K562 (cell line): Measurements from ENCODE around the gene ORAI3. TPM values are rescaled to one million over a fixed set of nuclear protein-coding genes. Genes with fewer than 3 reads are reported as not detected.
A peak's percentile ranks its signal among the peaks of the same experiment; 100 is the strongest.

Source experiments
- AFF1 ChIP-seq, 2 experiments: fragments of 450-650 bp; IDR thresholded peaks; 2 replicates each; pipeline ENCODE4 v1.6.1; 2018; ENCODE audit warnings: mild to moderate bottlenecking in 2 of 2, low read depth in 1 of 2; ENCODE audit not compliant: partially characterized antibody in 2 of 2
- ARNT ChIP-seq, 2 experiments: fragments of 450-650 bp; IDR thresholded peaks; 2 replicates each; pipeline ENCODE4 v1.6.1; 2016; ENCODE audit warnings: mild to moderate bottlenecking in 1 of 2
- C11orf30 ChIP-seq: fragments of 450-650 bp; IDR thresholded peaks from 2 replicates; pipeline ENCODE4 v1.6.1; 2016; ENCODE audit warnings: low read depth, mild to moderate bottlenecking
- CAMTA2 ChIP-seq: fragments of 250-450 bp; sonication (Bioruptor Pico); conservative IDR thresholded peaks from 2 replicates; pipeline ENCODE4 v1.5.1; 2022
- CCNT2 ChIP-seq: IDR thresholded peaks from 2 replicates; pipeline ENCODE4 v1.6.1; 2011; ENCODE audit warnings: borderline replicate concordance, low read depth, mild to moderate bottlenecking, moderate library complexity, mixed read lengths, low read length; ENCODE audit not compliant: insufficient read length; ENCODE audit errors: extremely low read depth
- GATAD2A ChIP-seq: fragments of 450-650 bp; IDR thresholded peaks from 2 replicates; pipeline ENCODE4 v1.6.1; 2017
- HDAC6 ChIP-seq: IDR thresholded peaks from 2 replicates; pipeline ENCODE4 v1.6.1; 2012; ENCODE audit warnings: low read depth, mild to moderate bottlenecking, control low read depth, inconsistent platforms, low read length, moderate library complexity
- HSF4 ChIP-seq: fragments of 250-450 bp; sonication (Bioruptor Pico); IDR thresholded peaks from 2 replicates; pipeline ENCODE4 v2.1.2; 2022; ENCODE audit warnings: mild to moderate bottlenecking, moderate library complexity, borderline replicate concordance
- LEF1 ChIP-seq: fragments of 450-650 bp; IDR thresholded peaks from 2 replicates; pipeline ENCODE4 v1.6.1; 2016; ENCODE audit warnings: mild to moderate bottlenecking
- MBD1 ChIP-seq: fragments of 250-450 bp; sonication (Bioruptor Pico); IDR thresholded peaks from 2 replicates; pipeline ENCODE4 v1.8.0; 2022; ENCODE audit warnings: inconsistent platforms
- RBM14 ChIP-seq: fragments of 200-400 bp; formaldehyde crosslinking; IDR thresholded peaks from 2 replicates; pipeline ENCODE4 v1.6.1; 2018; ENCODE audit warnings: low read depth, mild to moderate bottlenecking, low read length, moderate library complexity, borderline replicate concordance; ENCODE audit not compliant: insufficient read depth
- RFX5 ChIP-seq: IDR thresholded peaks from 2 replicates; pipeline ENCODE4 v1.6.1; 2011; ENCODE audit warnings: low read depth, mild to moderate bottlenecking, improper control_type of control experiment, low read length
- SPI1 ChIP-seq: IDR thresholded peaks from 2 replicates; pipeline ENCODE4 v1.6.1; 2011; ENCODE audit warnings: low read depth, low read length, control low read depth, borderline replicate concordance
- ZNF436 ChIP-seq: fragments of 250-450, 450-650 bp; sonication (Bioruptor Pico); formaldehyde crosslinking; IDR thresholded peaks from 2 replicates; pipeline ENCODE4 v1.7.0; 2020; ENCODE audit warnings: mild to moderate bottlenecking
- ZNF75A ChIP-seq: fragments of 450-650 bp; formaldehyde crosslinking; IDR thresholded peaks from 2 replicates; pipeline ENCODE4 v1.4.0; 2020; ENCODE audit warnings: mild to moderate bottlenecking
- polyA plus RNA-seq, 8 experiments: library from polyadenylated mRNA; depleted of rRNA in 4 of 8; stranded (reverse) in 5 of 8; unstranded in 3 of 8; fragments of >200 nt; fragmentation: Nextera tagmentation in 2 of 8; fragmentation: Illumina TruSeq in 1 of 8; extraction: Ambion mirVana in 2 of 8; extraction: Trizol in 1 of 8; gene quantifications; 2 replicates each; pipeline versions ENCODE4 v1.2.1 to v1.2.3, GENCODE V29; 2011 to 2014; ENCODE audit warnings: inconsistent platforms in 1 of 8, missing spikeins in 1 of 8
- total RNA-seq, 7 experiments: library from RNA; depleted of rRNA in 6 of 7; stranded (reverse); fragments of >200 nt in 6 of 7; fragmentation: Illumina TruSeq in 2 of 7; extraction: Trizol in 2 of 7; gene quantifications; 2 replicates each; pipeline versions ENCODE4 v1.2.1 to v1.2.3, GENCODE V29; 2011 to 2021; ENCODE audit warnings: low replicate concordance in 1 of 7
- TF ChIP-seq, protein P1 (sequence below), 2 experiments: fragments of 450-650 bp in 1 of 2; sonication (generic) in 1 of 2; formaldehyde crosslinking in 1 of 2; IDR thresholded peaks in 1 of 2; conservative IDR thresholded peaks in 1 of 2; 2 replicates each; pipeline versions ENCODE4 v1.6.1 to v1.8.1; 2016 to 2023; ENCODE audit warnings: mild to moderate bottlenecking in 2 of 2, moderate library complexity in 2 of 2, inconsistent platforms in 1 of 2, missing genetic modification reagents in 1 of 2
- TF ChIP-seq, protein P2 (sequence below): IDR thresholded peaks from 2 replicates; pipeline ENCODE4 v1.6.1; 2011; ENCODE audit warnings: borderline replicate concordance, low read depth, mild to moderate bottlenecking, moderate library complexity, low read length; ENCODE audit not compliant: insufficient read depth, poor library complexity, severe bottlenecking

The ORAI3 gene
- total and polyA plus RNA-seq, 9 of the 15 experiments (the other 6 are each of a cell fraction or from before 2014, with no cell fraction given), result 4.9 to 23.3 (median 14.1) TPM

GRCh38 chr16:30956601-30957455 is 8.0 kb downstream of the ORAI3 start (continued):
- TF ChIP-seq, protein P1, sequence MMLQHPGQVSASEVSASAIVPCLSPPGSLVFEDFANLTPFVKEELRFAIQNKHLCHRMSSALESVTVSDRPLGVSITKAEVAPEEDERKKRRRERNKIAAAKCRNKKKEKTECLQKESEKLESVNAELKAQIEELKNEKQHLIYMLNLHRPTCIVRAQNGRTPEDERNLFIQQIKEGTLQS (IDR thresholded peaks at IDR 0.05), result no peak
- TF ChIP-seq, protein P1 (CRISPR knock-in tag; conservative IDR thresholded peaks at IDR 0.05), result 0 out of 2 replicates have a peak, but pooled peaks have one; percentile 56
- TF ChIP-seq ZNF436 (CRISPR knock-in tag), result no peak
- TF ChIP-seq CAMTA2 (CRISPR knock-in tag), result no peak
- TF ChIP-seq, protein P2, sequence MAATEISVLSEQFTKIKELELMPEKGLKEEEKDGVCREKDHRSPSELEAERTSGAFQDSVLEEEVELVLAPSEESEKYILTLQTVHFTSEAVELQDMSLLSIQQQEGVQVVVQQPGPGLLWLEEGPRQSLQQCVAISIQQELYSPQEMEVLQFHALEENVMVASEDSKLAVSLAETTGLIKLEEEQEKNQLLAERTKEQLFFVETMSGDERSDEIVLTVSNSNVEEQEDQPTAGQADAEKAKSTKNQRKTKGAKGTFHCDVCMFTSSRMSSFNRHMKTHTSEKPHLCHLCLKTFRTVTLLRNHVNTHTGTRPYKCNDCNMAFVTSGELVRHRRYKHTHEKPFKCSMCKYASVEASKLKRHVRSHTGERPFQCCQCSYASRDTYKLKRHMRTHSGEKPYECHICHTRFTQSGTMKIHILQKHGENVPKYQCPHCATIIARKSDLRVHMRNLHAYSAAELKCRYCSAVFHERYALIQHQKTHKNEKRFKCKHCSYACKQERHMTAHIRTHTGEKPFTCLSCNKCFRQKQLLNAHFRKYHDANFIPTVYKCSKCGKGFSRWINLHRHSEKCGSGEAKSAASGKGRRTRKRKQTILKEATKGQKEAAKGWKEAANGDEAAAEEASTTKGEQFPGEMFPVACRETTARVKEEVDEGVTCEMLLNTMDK, result peak; percentile 82
- TF ChIP-seq CCNT2, result peak; percentile 17
- no peak for TF ChIP-seq MBD1 (CRISPR knock-in tag)
- no peak for TF ChIP-seq SPI1
- TF ChIP-seq ARNT (IDR thresholded peaks at IDR 0.05), result peak in 1 of 2 experiments; percentile 21; a peak in 2 of 4 replicates
- TF ChIP-seq ZNF75A (CRISPR knock-in tag), result no peak
- no peak for TF ChIP-seq AFF1 (IDR thresholded peaks at IDR 0.05; ENCODE audit: low read depth in 1 of 2, partially characterized antibody in 2 of 2)
- TF ChIP-seq GATAD2A, result no peak
- no peak; the same call in 1 of the 2 replicates for TF ChIP-seq C11orf30
- TF ChIP-seq HSF4 (CRISPR knock-in tag), result no peak
- no peak for TF ChIP-seq RBM14
- no peak for TF ChIP-seq HDAC6
- no peak for TF ChIP-seq RFX5
- no peak for TF ChIP-seq LEF1
